GM12878 (cell line): ENCODE data around the gene ADSS1.

Experiments
- CTCF ChIP-seq, 3 experiments: IDR thresholded peaks in 2 of 3; conservative IDR thresholded peaks in 1 of 3; 2 replicates each; pipeline ENCODE4 v1.5.1; 2011; ENCODE audit warnings: low read depth in 3 of 3, low read length in 3 of 3, mild to moderate bottlenecking in 3 of 3, control low read depth in 2 of 3, moderate library complexity in 2 of 3, inconsistent platforms in 1 of 3, mixed read lengths in 1 of 3; ENCODE audit not compliant: control insufficient read depth in 2 of 3, insufficient read depth in 1 of 3; ENCODE audit errors: extremely low read depth in 1 of 3
- EGR1 ChIP-seq, 2 experiments: IDR thresholded peaks; 1 replicate in 1 of 2; 2 replicates in 1 of 2; pipeline ENCODE4 v1.6.1; 2011 to 2012; ENCODE audit warnings: low read depth in 2 of 2, low read length in 2 of 2, borderline replicate concordance in 1 of 2, mild to moderate bottlenecking in 1 of 2, moderate library complexity in 1 of 2
- ESRRA ChIP-seq: IDR thresholded peaks from 2 replicates; pipeline ENCODE4 v1.6.1; 2012; ENCODE audit warnings: mild to moderate bottlenecking, low read length, improper control_type of control experiment
- HCFC1 ChIP-seq: fragments of 150-350 bp; IDR thresholded peaks from 2 replicates; pipeline ENCODE4 v1.6.1; 2014; ENCODE audit warnings: low read length
- POLR2AphosphoS5 ChIP-seq: IDR thresholded peaks from 2 replicates; pipeline ENCODE4 v1.6.1; 2011; ENCODE audit warnings: mild to moderate bottlenecking, low read length, inconsistent platforms
- RFX5 ChIP-seq: IDR thresholded peaks from 2 replicates; pipeline ENCODE4 v1.6.1; 2011; ENCODE audit warnings: low read depth, low read length, improper control_type of control experiment
- SMAD1 ChIP-seq: fragments of 450-650 bp; IDR thresholded peaks from 2 replicates; pipeline ENCODE4 v1.6.1; 2018; ENCODE audit warnings: mild to moderate bottlenecking, low read depth; ENCODE audit not compliant: partially characterized antibody
- TAF1 ChIP-seq: IDR thresholded peaks from 2 replicates; pipeline ENCODE4 v1.6.1; 2011; ENCODE audit warnings: mild to moderate bottlenecking, low read depth, low read length, borderline replicate concordance
- TARDBP ChIP-seq: IDR thresholded peaks from 2 replicates; pipeline ENCODE4 v1.6.1; 2016; ENCODE audit warnings: borderline replicate concordance
- ZBED1 ChIP-seq: IDR thresholded peaks from 2 replicates; pipeline ENCODE4 v1.6.1; 2016; ENCODE audit warnings: borderline replicate concordance

GRCh38 chr14:104714066-104714465, 10.0 kb upstream of the ADSS1 start:
- TF ChIP-seq SMAD1, result no peak
- no peak for TF ChIP-seq CTCF (IDR thresholded peaks at IDR 0.05 in 2 of 3, conservative IDR thresholded peaks at IDR 0.05 in 1 of 3; ENCODE audit: control insufficient read depth in 2 of 3, extremely low read depth in 1 of 3, insufficient read depth in 1 of 3, low read depth in 3 of 3, low read length in 3 of 3)
- no peak for TF ChIP-seq TARDBP
- TF ChIP-seq POLR2AphosphoS5, result no peak
- TF ChIP-seq ESRRA, result no peak
- TF ChIP-seq EGR1 (IDR thresholded peaks at IDR 0.05; ENCODE audit: borderline replicate concordance in 1 of 2, low read depth in 2 of 2, low read length in 2 of 2), result no peak
- TF ChIP-seq ZBED1, result no peak
- no peak for TF ChIP-seq HCFC1
- TF ChIP-seq RFX5, result no peak
- TF ChIP-seq TAF1, result no peak
